ENCODE measurements around the gene ALOX15B. TPM values are rescaled to one million over a fixed set of nuclear protein-coding genes. Genes with fewer than 3 reads are reported as not detected.

The ALOX15B gene
- total RNA-seq, 1 donor = under 0.01 TPM

DNA sequence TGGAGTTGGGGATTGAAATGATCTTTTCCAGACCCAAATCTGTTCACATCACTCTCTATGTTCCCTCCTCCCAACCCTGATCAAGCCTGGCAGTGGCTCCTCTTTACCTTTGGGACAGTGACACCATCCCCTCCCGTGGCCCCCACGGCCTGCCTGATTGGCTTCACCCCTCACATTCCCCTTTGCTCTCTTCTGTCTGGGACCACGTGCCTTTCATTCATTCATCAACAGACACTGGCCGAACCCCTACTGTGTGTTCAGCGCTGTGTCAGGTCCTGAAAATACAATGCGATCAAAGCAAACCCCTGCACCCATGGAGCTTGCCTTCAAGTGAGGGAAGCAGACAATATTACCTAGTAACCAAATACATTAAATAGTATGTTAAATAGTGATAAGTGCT, 50.9 kb downstream of the ALOX15B start:
- no peak overlapping the region for H3K4me2 ChIP-seq (ENCODE audit: insufficient read depth, low read length)
- no peak overlapping the region for H2AFZ ChIP-seq (ENCODE audit: low read length)
- H3K36me3 ChIP-seq (ENCODE audit: insufficient read depth, low read length) = no peaks in the 10 kb centered on the region
- no peaks in the 10 kb centered on the region for H3K9me3 ChIP-seq (ENCODE audit: low read depth, low read length)
- DNase-seq (ENCODE audit: insufficient read length, low spot score, missing footprints) = no peak
- peaks cover 3% of the 10 kb centered on the region for H3K4me1 ChIP-seq (ENCODE audit: insufficient read depth, low read length)
- H3K4me3 ChIP-seq (ENCODE audit: insufficient read depth, low read length) = no peak overlapping the region
- no peaks in the 10 kb centered on the region for H3K79me2 ChIP-seq (ENCODE audit: insufficient read depth, low read length)
- H3K27me3 ChIP-seq (ENCODE audit: insufficient read depth, low read length) = peaks cover 29% of the 10 kb centered on the region
- no peaks in the 10 kb centered on the region for H4K20me1 ChIP-seq (ENCODE audit: insufficient read depth, low read length)
- TF ChIP-seq, protein P1, sequence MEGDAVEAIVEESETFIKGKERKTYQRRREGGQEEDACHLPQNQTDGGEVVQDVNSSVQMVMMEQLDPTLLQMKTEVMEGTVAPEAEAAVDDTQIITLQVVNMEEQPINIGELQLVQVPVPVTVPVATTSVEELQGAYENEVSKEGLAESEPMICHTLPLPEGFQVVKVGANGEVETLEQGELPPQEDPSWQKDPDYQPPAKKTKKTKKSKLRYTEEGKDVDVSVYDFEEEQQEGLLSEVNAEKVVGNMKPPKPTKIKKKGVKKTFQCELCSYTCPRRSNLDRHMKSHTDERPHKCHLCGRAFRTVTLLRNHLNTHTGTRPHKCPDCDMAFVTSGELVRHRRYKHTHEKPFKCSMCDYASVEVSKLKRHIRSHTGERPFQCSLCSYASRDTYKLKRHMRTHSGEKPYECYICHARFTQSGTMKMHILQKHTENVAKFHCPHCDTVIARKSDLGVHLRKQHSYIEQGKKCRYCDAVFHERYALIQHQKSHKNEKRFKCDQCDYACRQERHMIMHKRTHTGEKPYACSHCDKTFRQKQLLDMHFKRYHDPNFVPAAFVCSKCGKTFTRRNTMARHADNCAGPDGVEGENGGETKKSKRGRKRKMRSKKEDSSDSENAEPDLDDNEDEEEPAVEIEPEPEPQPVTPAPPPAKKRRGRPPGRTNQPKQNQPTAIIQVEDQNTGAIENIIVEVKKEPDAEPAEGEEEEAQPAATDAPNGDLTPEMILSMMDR (IDR thresholded peaks at IDR 0.05; ENCODE audit: extremely low read depth, low read depth, low read length) = no peak
- H3K27ac ChIP-seq (ENCODE audit: low read depth, low read length) = no peak overlapping the region

DNA sequence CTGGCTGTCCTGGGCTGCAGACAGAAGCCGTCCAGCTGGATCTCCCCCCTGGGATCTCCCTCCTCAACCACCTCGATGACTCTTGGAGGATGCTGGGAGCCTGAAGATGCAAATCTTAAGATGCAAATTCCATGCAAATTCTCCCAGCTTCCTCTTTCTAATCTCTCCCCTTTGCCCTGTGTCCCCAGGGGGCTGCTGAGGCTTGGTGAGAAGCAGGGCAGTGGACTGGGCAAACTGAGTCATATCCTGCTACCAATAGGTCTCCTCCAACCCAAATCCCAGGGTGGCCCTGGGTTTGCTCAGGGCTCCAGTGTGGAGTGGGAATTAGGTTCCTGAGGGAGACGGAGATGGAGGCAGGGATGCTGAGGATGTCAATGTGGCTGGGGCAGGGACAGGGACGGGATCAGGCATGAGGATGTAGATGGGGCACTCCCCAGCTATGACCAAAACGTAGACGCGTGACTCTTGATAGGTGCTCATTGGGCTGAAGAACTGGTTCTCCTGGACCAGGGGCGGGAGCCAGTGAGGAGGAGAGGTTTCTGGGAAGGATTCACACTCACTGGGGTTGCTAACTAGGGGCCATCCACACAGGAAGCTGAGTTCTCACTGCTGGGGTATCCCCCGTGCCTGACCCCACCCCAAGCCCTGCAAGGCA, 52.3 kb downstream of the ALOX15B start:
- Histone ChIP-seq H3K4me2 (ENCODE audit: insufficient read depth, low read length) (no peak overlapping the region), H3K79me2 (ENCODE audit: insufficient read depth, low read length) (no peaks in the 10 kb centered on the region), H3K4me1 (ENCODE audit: insufficient read depth, low read length) (peaks cover 3% of the 10 kb centered on the region), H3K9me3 (ENCODE audit: low read depth, low read length) (no peaks in the 10 kb centered on the region), H3K27me3 (ENCODE audit: insufficient read depth, low read length) (peaks cover 36% of the 10 kb centered on the region), H4K20me1 (ENCODE audit: insufficient read depth, low read length) (no peaks in the 10 kb centered on the region), H3K36me3 (ENCODE audit: insufficient read depth, low read length) (no peaks in the 10 kb centered on the region), H3K27ac (ENCODE audit: low read depth, low read length) (no peak overlapping the region), H2AFZ (ENCODE audit: low read length) (no peak overlapping the region), H3K4me3 (ENCODE audit: insufficient read depth, low read length) (no peak overlapping the region)
- TF ChIP-seq, protein P1 (IDR thresholded peaks at IDR 0.05; ENCODE audit: extremely low read depth, low read depth, low read length) = no peak
- peak; percentile 55 for DNase-seq (ENCODE audit: insufficient read length, low spot score, missing footprints)

DNA sequence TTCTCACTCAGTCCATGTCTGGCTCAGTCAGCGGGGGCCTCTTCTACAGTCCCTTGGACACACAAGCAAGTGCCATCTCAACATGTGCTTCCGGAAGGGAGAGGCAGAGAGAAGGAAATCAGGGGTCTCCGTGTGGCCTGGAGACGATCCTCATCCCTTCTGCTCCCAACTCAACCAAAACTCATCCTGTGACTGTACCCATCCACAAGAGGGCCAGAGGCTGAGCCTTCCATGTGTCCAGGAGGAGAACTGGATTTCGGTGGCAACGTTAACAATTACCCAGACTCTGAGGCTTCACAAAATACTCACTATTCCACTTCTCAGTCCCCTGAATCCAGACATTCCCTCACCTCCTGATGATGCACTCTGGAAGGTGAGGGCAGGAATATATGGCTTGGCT, 56.5 kb downstream of the ALOX15B start:
- Histone ChIP-seq H3K9me3 (ENCODE audit: low read depth, low read length) (no peaks in the 10 kb centered on the region), H3K4me2 (ENCODE audit: insufficient read depth, low read length) (no peak overlapping the region), H3K79me2 (ENCODE audit: insufficient read depth, low read length) (no peaks in the 10 kb centered on the region), H3K27me3 (ENCODE audit: insufficient read depth, low read length) (peaks cover 26% of the 10 kb centered on the region), H3K4me3 (ENCODE audit: insufficient read depth, low read length) (no peak overlapping the region), H2AFZ (ENCODE audit: low read length) (no peak overlapping the region), H3K4me1 (ENCODE audit: insufficient read depth, low read length) (peaks cover 3% of the 10 kb centered on the region), H3K36me3 (ENCODE audit: insufficient read depth, low read length) (no peaks in the 10 kb centered on the region), H3K27ac (ENCODE audit: low read depth, low read length) (no peak overlapping the region), H4K20me1 (ENCODE audit: insufficient read depth, low read length) (no peaks in the 10 kb centered on the region)
- TF ChIP-seq, protein P1 (IDR thresholded peaks at IDR 0.05; ENCODE audit: extremely low read depth, low read depth, low read length) = no peak
- DNase-seq (ENCODE audit: insufficient read length, low spot score, missing footprints) = peak; percentile 22

DNA sequence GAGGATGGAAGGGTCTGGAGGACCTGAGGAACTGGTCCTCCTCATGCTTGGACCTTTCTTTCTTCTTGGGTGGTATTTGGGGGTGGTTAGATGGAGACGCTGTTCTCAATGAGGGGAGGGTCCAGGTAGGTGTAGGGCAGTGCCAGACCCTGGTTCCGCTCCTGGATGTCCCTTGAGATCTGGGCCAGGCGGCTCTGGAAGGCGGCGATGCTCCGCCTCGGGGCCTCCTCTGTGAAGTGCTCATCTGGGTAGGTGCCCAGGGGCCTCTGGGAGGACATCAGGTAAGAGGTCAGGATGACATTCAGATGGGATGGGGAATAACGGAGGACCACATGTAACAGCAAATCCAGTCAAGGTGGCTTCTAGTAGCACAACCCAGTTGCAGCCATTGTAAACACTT, 57.7 kb downstream of the ALOX15B start:
- H3K4me1 ChIP-seq (ENCODE audit: insufficient read depth, low read length) = peaks cover 3% of the 10 kb centered on the region
- peaks cover 20% of the 10 kb centered on the region for H3K27me3 ChIP-seq (ENCODE audit: insufficient read depth, low read length)
- H3K4me2 ChIP-seq (ENCODE audit: insufficient read depth, low read length) = no peak overlapping the region
- peak; percentile 53 for DNase-seq (ENCODE audit: insufficient read length, low spot score, missing footprints)
- no peaks in the 10 kb centered on the region for H3K79me2 ChIP-seq (ENCODE audit: insufficient read depth, low read length)
- no peak overlapping the region for H3K27ac ChIP-seq (ENCODE audit: low read depth, low read length)
- no peak overlapping the region for H3K4me3 ChIP-seq (ENCODE audit: insufficient read depth, low read length)
- H3K9me3 ChIP-seq (ENCODE audit: low read depth, low read length) = no peaks in the 10 kb centered on the region
- TF ChIP-seq, protein P1 (IDR thresholded peaks at IDR 0.05; ENCODE audit: extremely low read depth, low read depth, low read length) = no peak
- H2AFZ ChIP-seq (ENCODE audit: low read length) = no peak overlapping the region
- no peaks in the 10 kb centered on the region for H3K36me3 ChIP-seq (ENCODE audit: insufficient read depth, low read length)
- H4K20me1 ChIP-seq (ENCODE audit: insufficient read depth, low read length) = no peaks in the 10 kb centered on the region

Small RNA genes within 50 kb of the gene (small RNA-seq; reads per million reads assigned to genes)
- gene MIR4314 = not detected

Other genes with a start within 250 kb of the ALOX15B start
- gene KDM6B, start 204.8 kb upstream of the ALOX15B start, total RNA-seq = 5.6 and 12.3 TPM in 2 replicates
- 0.29 and 0.36 TPM in 2 replicates for gene TMEM88, start 184.0 kb upstream of the ALOX15B start, total RNA-seq
- gene NAA38, start 181.5 kb upstream of the ALOX15B start, total RNA-seq = 25.3 and 29.7 TPM in 2 replicates
- 8.3 and 10.5 TPM in 2 replicates for gene CYB5D1, start 181.1 kb upstream of the ALOX15B start, total RNA-seq
- gene CHD3, start 150.3 kb upstream of the ALOX15B start, total RNA-seq = 95.2 and 97.0 TPM in 2 replicates
- 2.4 and 3.6 TPM in 2 replicates for gene RNF227, start 122.8 kb upstream of the ALOX15B start, total RNA-seq
- gene KCNAB3, start 109.2 kb upstream of the ALOX15B start, total RNA-seq = under 0.01 and 0.29 TPM in 2 replicates
- gene TRAPPC1, start 107.1 kb upstream of the ALOX15B start, total RNA-seq = 26.1 and 27.4 TPM in 2 replicates
- 20.6 and 21.5 TPM in 2 replicates for gene CNTROB, start 106.9 kb upstream of the ALOX15B start, total RNA-seq
- gene GUCY2D, start 36.4 kb upstream of the ALOX15B start, total RNA-seq = not detected in 2 replicates
- not detected in 2 replicates for gene ALOX12B, start 48.7 kb downstream of the ALOX15B start, total RNA-seq
- gene ALOXE3, start 79.5 kb downstream of the ALOX15B start, total RNA-seq = not detected in 2 replicates
- not detected in 2 replicates for gene HES7, start 85.0 kb downstream of the ALOX15B start, total RNA-seq
- gene PER1, start 113.3 kb downstream of the ALOX15B start, total RNA-seq = 11.2 and 16.6 TPM in 2 replicates
- 5.3 and 5.4 TPM in 2 replicates for gene VAMP2, start 123.9 kb downstream of the ALOX15B start, total RNA-seq
- gene TMEM107, start 137.3 kb downstream of the ALOX15B start, total RNA-seq = 8.3 and 8.8 TPM in 2 replicates
- 9.4 and 11.5 TPM in 2 replicates for gene BORCS6, start 151.1 kb downstream of the ALOX15B start, total RNA-seq
- 3.6 and 4.7 TPM in 2 replicates for gene AURKB, start 171.5 kb downstream of the ALOX15B start, total RNA-seq
- gene CTC1, start 209.0 kb downstream of the ALOX15B start, total RNA-seq = 6.2 and 7.6 TPM in 2 replicates
- 14.1 and 18.8 TPM in 2 replicates for gene PFAS, start 210.2 kb downstream of the ALOX15B start, total RNA-seq
- gene RANGRF, start 249.6 kb downstream of the ALOX15B start, total RNA-seq = 8.0 and 8.3 TPM in 2 replicates

All from osteoblast (primary cell).